GM23248 (cell line): ENCODE results near the gene DCDC2. TPM values are rescaled to one million over a fixed set of nuclear protein-coding genes. Genes with fewer than 3 reads are reported as not detected.

ENCODE experiments used
- DNase-seq: peaks from one replicate; pipeline ENCODE4 v3.0.0-alpha.2; 2015
- H2AFZ ChIP-seq: fragments of 200-600 bp; sonication (generic); 2 replicates; pipeline ENCODE4 v1.6.1; 2016; ENCODE audit warnings: antibody characterized with exemption
- H3F3A ChIP-seq: fragments of 200-600 bp; sonication (generic); 2 replicates; pipeline ENCODE4 v1.6.1; 2016; ENCODE audit warnings: mild to moderate bottlenecking, antibody characterized with exemption, mixed run types; ENCODE audit not compliant: insufficient read depth
- H3K27ac ChIP-seq: fragments of 200-600 bp; sonication (generic); 2 replicates; pipeline ENCODE4 v1.5.1; 2016; ENCODE audit warnings: mild to moderate bottlenecking
- H3K27me3 ChIP-seq: fragments of 200-600 bp; sonication (generic); replicated peaks from 2 replicates; pipeline ENCODE4 v1.6.1; 2016; ENCODE audit warnings: mild to moderate bottlenecking; ENCODE audit not compliant: insufficient read depth
- H3K36me3 ChIP-seq: fragments of 200-600 bp; sonication (generic); 2 replicates; pipeline ENCODE4 v1.6.1; 2016; ENCODE audit warnings: low read depth, mild to moderate bottlenecking
- H3K4me1 ChIP-seq: fragments of 200-600 bp; sonication (generic); 2 replicates; pipeline ENCODE4 v1.6.1; 2016; ENCODE audit warnings: mild to moderate bottlenecking; ENCODE audit not compliant: insufficient read depth
- H3K4me2 ChIP-seq: fragments of 200-600 bp; sonication (generic); one replicate; pipeline ENCODE4 v1.6.1; 2016; ENCODE audit warnings: mild to moderate bottlenecking; ENCODE audit not compliant: unreplicated experiment
- H3K4me3 ChIP-seq: fragments of 200-600 bp; sonication (generic); 2 replicates; pipeline ENCODE4 v1.5.1; 2016; ENCODE audit warnings: mild to moderate bottlenecking
- H3K79me2 ChIP-seq: fragments of 200-600 bp; sonication (generic); 2 replicates; pipeline ENCODE4 v1.6.1; 2016; ENCODE audit warnings: mild to moderate bottlenecking; ENCODE audit not compliant: insufficient read depth
- H3K9ac ChIP-seq: fragments of 200-600 bp; sonication (generic); 2 replicates; pipeline ENCODE4 v1.6.1; 2016; ENCODE audit warnings: mild to moderate bottlenecking
- H3K9me2 ChIP-seq: fragments of 200-600 bp; sonication (generic); 2 replicates; pipeline ENCODE4 v1.6.1; 2016; ENCODE audit warnings: mixed run types, mild to moderate bottlenecking, moderate library complexity; ENCODE audit not compliant: insufficient read depth
- H3K9me3 ChIP-seq: fragments of 200-600 bp; sonication (generic); one replicate; pipeline ENCODE4 v1.6.1; 2017; ENCODE audit warnings: low read depth
- H4K20me1 ChIP-seq: fragments of 200-600 bp; sonication (generic); 2 replicates; pipeline ENCODE4 v1.6.0; 2016; ENCODE audit not compliant: insufficient read depth
- EZH2 ChIP-seq: fragments of 200-600 bp; sonication (generic); IDR thresholded peaks from 2 replicates; pipeline ENCODE4 v1.6.1; 2018; ENCODE audit warnings: antibody characterized with exemption, mild to moderate bottlenecking; ENCODE audit not compliant: insufficient read depth, poor library complexity, severe bottlenecking
- EZH2phosphoT487 ChIP-seq: fragments of 200-600 bp; sonication (generic); IDR thresholded peaks from 2 replicates; pipeline ENCODE4 v1.6.1; 2018; ENCODE audit warnings: antibody characterized with exemption, moderate library complexity, mild to moderate bottlenecking, low read depth; ENCODE audit not compliant: insufficient read depth
- WGBS, 2 experiments: methylation state at CpG; one replicate each; pipeline ENCODE4 v1.1.6; 2015 to 2017; ENCODE audit warnings: low lambda C conversion rate in 2 of 2, low coverage in 1 of 2; ENCODE audit errors: missing lambda C conversion rate in 2 of 2; 5-methylcytosine and 5-hydroxymethylcytosine counted together
- in situ Hi-C: fragments of 300-500 bp; cut with MboI; formaldehyde crosslinking; loops from 2 replicates; pipeline ENCODE4 v1.15.0; 2020
- polyA plus RNA-seq: library from polyadenylated mRNA; unstranded; fragments of >200 nt; fragmentation: Nextera tagmentation; extraction: Ambion mirVana; gene quantifications from 2 replicates; pipeline ENCODE4 v1.2.1, GENCODE V29; 2016
- total RNA-seq: library from RNA; depleted of rRNA; stranded (reverse); fragments of >200 nt; shearing (Covaris generic); gene quantifications from 2 replicates; pipeline ENCODE4 v1.2.3, GENCODE V29; 2014

DCDC2 gene
- total and polyA plus RNA-seq, 2 experiments from 2014 or later, result not detected

DNA sequence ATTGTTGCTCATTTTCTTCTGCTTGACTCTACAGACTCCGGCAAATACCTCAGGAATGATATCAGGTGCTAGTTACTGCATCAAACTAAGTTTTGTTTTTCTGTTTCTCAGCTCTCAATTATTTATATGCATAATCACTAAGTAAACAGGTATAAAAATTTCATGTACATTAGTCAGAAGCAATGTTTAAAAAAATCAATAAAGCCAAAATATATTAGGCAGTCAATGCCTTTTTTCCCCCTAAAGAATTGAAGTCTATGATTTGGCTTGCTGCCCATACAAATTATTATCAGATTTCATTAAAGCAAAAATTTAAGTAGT, 24.3 kb upstream of the DCDC2 start:
- no peak overlapping the region for H3K4me3 ChIP-seq
- H3K4me1 ChIP-seq, result no peaks in the 10 kb centered on the region
- H3K79me2 ChIP-seq, result no peaks in the 10 kb centered on the region
- H2AFZ ChIP-seq, result no peak overlapping the region
- H3K27ac ChIP-seq, result no peak overlapping the region
- 87 to 88% methylated on average over 1 of the region's 1 CpG for WGBS, 2 experiments
- no peaks in the 10 kb centered on the region for H3K36me3 ChIP-seq
- no peaks in the 10 kb centered on the region for H3K9me3 ChIP-seq
- H3K9me2 ChIP-seq, result no peaks in the 10 kb centered on the region
- no peaks in the 10 kb centered on the region for H4K20me1 ChIP-seq
- no peak overlapping the region for H3K9ac ChIP-seq
- no peaks in the 10 kb centered on the region for H3K27me3 ChIP-seq
- no peak for TF ChIP-seq EZH2phosphoT487
- TF ChIP-seq EZH2, result no peak
- in situ Hi-C loops, result loop anchor here (10.0 kb wide), 1 partner anchor 97 kb away; no protein-coding TSS in a partner anchor
- H3F3A ChIP-seq, result no peaks in the 10 kb centered on the region
- H3K4me2 ChIP-seq, result no peak overlapping the region
- DNase-seq, result no peak

DNA sequence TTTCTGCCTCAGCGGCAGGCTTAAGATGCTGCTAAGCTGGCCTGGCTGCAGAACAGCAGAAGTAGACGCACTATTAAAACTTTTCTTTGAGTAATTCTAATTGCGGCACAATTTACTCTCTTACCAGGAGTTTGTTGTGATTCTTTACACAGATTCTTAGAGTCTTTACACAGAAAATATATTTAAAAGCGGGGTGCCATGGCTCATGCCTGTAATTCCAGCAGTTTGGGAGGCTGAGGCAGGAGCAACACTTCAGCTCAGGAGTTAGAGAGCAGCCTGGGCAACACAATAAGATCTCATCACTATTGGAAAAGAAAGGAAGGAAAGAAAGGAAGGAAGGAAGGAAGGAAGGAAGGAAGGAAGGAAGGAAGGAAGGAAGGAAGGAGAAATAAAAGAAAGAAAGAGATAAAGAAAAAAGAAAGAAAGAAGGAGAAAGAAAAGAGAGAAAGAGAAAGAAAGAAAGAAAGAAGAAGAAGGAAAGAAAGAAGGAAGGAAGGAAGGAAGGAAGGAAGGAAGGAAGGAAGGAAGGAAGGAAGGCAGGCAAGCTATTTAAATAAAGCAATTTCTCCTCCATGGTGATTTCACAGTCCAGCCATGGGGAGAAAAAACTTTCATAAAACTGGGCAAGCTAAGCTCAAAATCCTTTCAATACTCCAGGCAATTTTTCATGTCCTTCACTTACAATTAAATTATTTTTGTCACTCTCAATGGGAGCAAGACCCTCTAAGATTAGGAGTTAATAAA, 23.8 kb upstream of the DCDC2 start:
- no peak overlapping the region for H3K27ac ChIP-seq
- H3F3A ChIP-seq, result no peaks in the 10 kb centered on the region
- WGBS, 2 experiments, result 80 to 84% methylated on average over 4 of the region's 4 CpGs
- H3K4me2 ChIP-seq, result no peak overlapping the region
- H3K27me3 ChIP-seq, result no peaks in the 10 kb centered on the region
- H3K9me3 ChIP-seq, result no peaks in the 10 kb centered on the region
- H3K79me2 ChIP-seq, result no peaks in the 10 kb centered on the region
- no peak for TF ChIP-seq EZH2
- no peak for TF ChIP-seq EZH2phosphoT487
- in situ Hi-C loops, result loop anchor here (10.0 kb wide), 1 partner anchor 97 kb away; no protein-coding TSS in a partner anchor
- no peak overlapping the region for H2AFZ ChIP-seq
- H3K4me3 ChIP-seq, result no peak overlapping the region
- no peak overlapping the region for H3K9ac ChIP-seq
- DNase-seq, result no peak
- no peaks in the 10 kb centered on the region for H3K36me3 ChIP-seq
- no peaks in the 10 kb centered on the region for H3K4me1 ChIP-seq
- H3K9me2 ChIP-seq, result no peaks in the 10 kb centered on the region
- H4K20me1 ChIP-seq, result no peaks in the 10 kb centered on the region

DNA sequence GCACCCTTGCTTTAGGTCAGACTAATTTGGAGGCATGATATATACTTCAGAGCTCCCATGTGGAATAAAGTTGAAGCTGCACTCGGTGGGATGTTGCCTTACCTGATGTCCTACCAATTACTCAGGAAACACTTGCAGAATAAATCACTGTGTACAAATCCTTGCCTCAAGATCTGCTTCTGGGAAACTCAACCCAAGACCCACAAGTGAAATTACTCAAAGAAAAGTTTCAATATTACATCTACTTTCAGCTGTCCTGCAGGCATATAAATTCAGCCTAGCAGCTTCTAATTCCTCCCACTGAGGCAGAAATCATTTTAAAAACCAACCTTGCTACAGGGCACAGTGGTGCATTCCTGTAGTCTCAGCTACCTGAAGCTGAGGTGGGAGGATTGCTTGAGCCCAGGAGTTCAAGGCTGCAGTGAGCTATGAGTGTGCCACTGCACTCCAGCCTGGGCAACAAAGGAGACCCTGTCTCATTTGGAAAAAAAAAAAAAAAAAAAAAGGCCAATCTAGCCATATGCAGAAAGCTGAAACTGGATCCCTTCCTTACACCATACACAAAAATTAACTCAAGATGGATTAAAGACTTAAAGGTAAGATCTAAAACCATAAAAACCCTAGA, 20.7 kb upstream of the DCDC2 start:
- no peak overlapping the region for H3K27ac ChIP-seq
- H3K79me2 ChIP-seq, result no peaks in the 10 kb centered on the region
- no peaks in the 10 kb centered on the region for H4K20me1 ChIP-seq
- no peak overlapping the region for H3K4me3 ChIP-seq
- H3K4me2 ChIP-seq, result no peak overlapping the region
- DNase-seq, result no peak
- H3K27me3 ChIP-seq, result no peaks in the 10 kb centered on the region
- TF ChIP-seq EZH2phosphoT487 (no peak), EZH2 (no peak)
- no peaks in the 10 kb centered on the region for H3F3A ChIP-seq
- H2AFZ ChIP-seq, result no peak overlapping the region
- H3K9me2 ChIP-seq, result no peaks in the 10 kb centered on the region
- H3K36me3 ChIP-seq, result no peaks in the 10 kb centered on the region
- H3K9me3 ChIP-seq, result no peaks in the 10 kb centered on the region
- no peak overlapping the region for H3K9ac ChIP-seq
- 39 to 40% methylated on average over 1 of the region's 1 CpG for WGBS, 2 experiments
- H3K4me1 ChIP-seq, result no peaks in the 10 kb centered on the region
- in situ Hi-C loops, result no loop called here

- Histone ChIP-seq H3K27me3 (no peaks in the 10 kb centered on the region), H3F3A (no peaks in the 10 kb centered on the region), H3K9me2 (no peaks in the 10 kb centered on the region), H2AFZ (no peak overlapping the region), H3K36me3 (no peaks in the 10 kb centered on the region), H3K79me2 (no peaks in the 10 kb centered on the region), H3K4me3 (no peak overlapping the region), H3K9me3 (no peaks in the 10 kb centered on the region), H3K9ac (no peak overlapping the region), H4K20me1 (no peaks in the 10 kb centered on the region), H3K4me1 (no peaks in the 10 kb centered on the region), H3K27ac (no peak overlapping the region), H3K4me2 (no peak overlapping the region)
- DNase-seq, result no peak
- TF ChIP-seq EZH2phosphoT487 (no peak), EZH2 (no peak)
- in situ Hi-C loops, result no loop called here
- 1 to 9% methylated on average over 4 of the region's 4 CpGs for WGBS, 2 experiments
Observed at GRCh38 chr6:24376871-24377270, 19.0 kb upstream of the DCDC2 start.
